GM21576 (cell line): Measurements from ENCODE around the gene ITGB1.
"Not testable (repeated sequence)": the region's sequence is repeated elsewhere in the genome, so short reads cannot be mapped to it uniquely, and the experiment has no call there.

Experiments
- ATAC-seq: cut with Tn5 transposase; IDR thresholded peaks from one replicate; pipeline ENCODE4 v1.9.1; 2021; ENCODE audit warnings: mild to moderate bottlenecking, moderate library complexity; ENCODE audit not compliant: unreplicated experiment

Gene ITGB1

DNA sequence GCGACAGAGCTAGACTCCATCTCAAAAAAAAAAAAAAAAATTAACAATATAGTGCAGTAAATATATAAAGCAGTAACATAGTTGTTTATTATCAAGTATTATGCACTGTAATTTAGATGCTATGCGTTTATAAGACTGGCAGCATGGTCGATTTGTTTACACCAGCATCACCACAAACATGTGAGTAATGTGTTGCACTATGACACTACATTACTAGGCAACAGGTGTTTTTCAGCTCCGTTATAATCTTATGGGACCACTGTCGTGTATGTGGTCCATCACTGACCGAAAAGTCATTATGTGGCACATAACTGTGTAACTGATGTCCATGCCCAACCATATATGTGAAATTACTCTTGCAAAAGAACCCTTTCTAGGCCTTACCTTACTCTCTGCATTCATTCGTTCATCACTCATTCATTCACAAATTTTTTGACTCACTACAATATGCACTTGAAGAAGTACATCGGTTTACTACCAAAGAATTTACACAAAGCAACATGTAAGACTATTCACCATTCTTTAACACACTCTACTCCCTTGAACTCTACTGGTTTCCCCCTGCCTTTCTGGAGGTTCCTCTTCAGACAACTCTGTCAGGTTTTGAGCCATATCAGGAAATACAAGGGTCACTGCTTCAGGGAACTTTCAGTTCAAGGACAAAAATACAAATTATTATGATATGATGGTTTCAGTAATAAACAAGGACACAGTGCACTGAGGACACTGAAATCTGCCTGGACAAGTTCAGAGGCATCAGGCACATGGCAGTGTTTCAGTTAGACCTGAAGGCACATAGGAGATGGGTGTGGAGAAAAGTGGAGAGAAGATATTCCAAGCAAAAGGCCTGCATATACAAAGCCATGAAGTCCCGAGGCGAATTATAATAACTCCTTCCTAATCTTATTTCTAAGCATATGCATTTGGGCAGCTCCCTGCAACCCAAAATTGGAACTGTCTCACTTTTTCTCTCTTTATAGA, 17.4 kb downstream of the ITGB1 start:
- ATAC-seq = no peak

DNA sequence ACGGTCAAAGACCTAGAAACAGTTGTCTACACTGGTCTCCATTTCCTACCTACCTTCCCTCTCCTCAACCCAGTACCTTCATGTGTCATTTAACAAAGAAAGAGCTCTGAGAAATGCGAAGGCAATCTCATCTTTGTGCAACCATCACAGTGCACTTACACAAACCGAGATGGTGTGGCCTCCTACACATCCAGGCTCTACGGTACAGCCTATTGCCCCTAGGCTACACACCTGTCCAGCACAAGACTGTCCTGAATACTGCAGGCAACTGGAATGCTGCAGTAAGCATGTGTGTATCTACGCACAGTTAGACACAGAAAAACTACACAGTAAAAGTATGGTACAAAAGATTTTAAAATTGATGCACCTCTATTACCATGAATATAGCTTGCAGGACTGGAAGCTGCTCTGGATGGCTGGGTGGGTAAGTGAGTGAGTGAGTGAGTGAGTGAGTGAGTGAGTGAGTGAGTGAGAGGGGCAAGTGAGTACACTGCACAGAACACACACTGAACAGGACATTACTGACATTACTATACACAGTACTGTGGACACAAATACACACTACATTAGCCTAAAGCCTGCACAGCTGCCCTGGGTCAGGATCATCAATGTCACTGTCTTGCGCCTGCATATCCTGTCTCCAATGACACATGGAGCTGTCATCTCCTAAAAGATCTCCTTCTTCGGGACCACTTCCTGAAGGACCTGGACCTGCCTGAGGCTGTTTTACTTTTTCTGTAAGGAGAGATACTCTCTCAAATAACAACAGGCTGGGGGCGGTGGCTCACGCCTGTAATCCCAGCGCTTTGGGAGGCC, 18.5 kb downstream of the ITGB1 start:
- ATAC-seq = no peak

DNA sequence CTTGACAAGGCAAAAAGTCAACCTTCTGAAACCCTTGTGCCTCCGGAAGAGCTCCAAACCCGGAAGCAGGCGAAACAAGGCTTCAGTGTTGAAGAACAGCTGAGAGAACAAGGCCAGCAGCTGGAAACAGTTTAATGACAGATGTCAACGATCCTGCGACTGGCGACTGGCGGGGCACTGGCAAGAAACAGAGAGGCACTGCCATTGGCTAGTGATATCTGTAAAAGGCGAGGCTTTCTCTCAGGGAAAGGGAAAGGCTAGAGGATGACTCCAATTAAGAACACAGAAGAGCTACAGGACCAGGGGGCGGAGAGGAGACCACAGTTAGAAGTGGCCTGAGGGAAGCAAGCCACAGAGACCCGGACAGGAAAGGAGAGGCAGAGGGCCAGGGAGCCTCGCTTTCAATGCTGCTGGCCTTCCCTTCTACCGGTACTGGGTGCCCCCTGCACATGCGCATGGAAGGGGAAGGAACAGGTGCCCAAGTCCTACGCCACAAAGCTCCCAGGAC, 19.4 kb downstream of the ITGB1 start:
- ATAC-seq = no peak

DNA sequence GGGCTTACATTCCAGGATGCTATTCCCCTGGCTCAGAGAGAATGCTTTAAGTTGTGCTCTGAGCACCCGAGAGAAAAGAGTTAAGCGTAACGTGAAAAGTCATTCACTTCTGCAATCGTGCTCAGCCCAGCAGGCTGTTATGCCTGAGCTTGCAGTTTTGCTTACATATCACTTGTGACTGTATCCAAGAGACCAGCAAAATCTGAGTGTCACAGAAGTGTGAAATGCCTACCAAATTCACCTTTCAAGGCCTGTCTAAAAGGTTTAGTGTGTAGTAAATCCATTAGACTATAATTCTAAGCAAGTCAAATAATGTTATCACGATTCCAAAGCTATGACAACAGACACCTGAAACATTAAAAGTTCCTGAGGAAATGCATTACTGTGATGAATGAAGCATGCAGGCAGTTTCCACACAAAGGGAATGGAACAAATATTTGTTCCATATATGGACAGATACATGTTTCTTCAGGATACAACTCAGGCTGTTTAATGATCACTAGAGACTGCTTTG, 20.1 kb downstream of the ITGB1 start:
- ATAC-seq = no peak

DNA sequence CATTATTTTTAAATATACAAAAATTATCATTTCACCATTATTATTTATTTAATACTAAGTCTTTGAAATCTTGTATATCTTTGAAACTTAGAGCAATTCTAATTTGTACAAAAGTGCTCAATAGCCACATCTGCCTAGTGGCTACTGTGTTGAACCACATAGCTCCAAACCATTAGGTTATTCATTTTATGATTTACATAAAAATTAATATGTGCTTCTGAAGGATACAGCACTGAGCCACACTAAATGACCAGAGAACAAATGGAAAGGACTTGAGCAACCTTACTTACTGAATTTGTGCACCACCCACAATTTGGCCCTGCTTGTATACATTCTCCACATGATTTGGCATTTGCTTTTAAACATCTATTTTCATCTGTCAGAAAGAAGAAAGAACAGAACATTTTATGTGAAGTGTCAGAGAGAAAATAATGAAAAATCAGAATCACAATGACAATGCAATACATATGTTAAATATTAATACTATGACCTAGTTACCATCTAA, 25.8 kb downstream of the ITGB1 start:
- no peak for ATAC-seq

DNA sequence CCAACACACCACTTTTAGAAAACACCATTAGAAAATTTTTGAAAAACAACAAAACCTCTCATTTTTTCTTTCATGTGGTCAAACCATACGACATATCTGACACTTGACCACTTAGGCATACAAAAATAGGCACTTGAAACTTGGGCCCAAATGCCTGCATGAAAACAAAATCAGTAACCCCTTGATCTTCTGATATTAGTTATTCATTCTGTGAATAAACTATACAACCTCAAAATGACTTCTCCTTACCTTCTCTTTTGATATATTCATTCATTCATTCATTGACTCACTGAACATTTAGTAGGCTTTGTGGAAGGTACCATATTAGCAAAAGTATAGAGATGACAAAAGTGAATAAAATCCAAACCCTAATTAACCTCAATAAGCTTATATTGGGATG, 26.4 kb downstream of the ITGB1 start:
- ATAC-seq = no peak

DNA sequence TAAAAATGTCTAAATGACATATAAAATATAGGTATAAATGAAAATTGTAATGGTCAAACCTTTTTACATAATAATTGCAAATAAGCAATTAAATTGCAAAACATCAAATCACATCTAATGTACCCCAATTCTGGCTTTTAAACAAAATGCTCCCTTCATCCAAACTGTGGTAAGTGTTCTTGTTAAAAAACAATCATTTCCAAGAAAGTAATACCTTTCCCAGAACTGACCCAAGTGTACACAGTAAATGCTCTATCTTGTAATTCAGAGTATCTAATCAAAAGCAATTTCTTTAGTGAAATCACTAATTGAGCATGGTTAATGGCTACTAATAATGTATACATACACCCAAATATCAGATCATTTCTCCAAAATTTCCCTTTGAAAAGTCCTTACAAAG, 28.0 kb downstream of the ITGB1 start:
- ATAC-seq = no peak

DNA sequence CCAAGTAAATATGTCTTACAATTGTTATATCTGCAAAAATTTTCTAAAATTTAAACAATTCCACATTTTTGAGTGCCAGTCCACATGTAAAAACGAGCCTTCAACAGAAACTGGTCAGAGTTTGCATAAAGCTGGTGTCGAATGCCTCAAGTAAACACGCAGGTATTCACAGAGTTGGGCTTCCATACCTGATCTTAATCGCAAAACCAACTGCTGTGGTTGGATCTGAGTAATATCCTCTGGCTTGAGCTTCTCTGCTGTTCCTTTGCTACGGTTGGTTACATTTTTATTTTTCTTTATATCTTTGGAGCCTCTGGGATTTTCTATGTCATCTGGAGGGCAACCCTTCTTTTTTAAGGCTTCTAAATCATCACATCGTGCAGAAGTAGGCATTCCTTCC, 28.4 kb downstream of the ITGB1 start:
- no peak for ATAC-seq

DNA sequence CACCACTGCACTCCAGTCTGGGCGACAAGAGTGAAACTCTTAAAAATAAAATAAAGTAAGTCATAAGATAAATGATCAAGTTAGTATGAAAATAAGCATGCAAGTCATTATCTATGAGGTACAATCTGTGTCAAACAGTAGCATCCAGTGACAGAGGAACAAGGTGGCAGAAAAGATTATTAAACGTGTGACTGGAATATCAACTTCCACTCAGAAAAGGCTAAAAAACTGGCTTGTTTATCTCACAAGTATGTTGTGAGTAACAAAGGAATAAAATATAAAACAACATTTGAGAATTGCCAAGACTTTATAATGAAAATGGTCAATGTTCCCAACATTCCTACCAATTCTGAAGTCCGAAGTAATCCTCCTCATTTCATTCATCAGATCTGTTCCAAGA, 30.3 kb downstream of the ITGB1 start:
- ATAC-seq = no peak

DNA sequence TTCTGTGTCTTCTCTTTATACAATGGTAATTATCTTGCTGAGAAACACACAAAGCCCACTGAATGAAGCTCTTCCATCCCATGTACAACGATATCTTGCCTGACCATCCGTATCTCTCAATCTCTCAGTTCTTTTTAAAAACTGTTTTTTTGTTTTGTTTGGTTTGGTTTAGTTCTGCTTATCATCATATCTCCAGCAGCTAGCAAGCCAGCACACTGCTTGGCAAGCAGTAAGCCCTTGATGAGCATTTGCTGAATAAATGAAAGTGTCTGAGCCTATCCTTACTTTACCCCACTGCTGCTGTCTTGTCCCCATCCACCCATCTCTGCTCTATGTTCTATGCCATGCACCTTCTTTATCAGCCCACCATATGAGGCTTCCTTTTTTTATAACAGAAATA, 34.2 kb downstream of the ITGB1 start:
- no peak for ATAC-seq

DNA sequence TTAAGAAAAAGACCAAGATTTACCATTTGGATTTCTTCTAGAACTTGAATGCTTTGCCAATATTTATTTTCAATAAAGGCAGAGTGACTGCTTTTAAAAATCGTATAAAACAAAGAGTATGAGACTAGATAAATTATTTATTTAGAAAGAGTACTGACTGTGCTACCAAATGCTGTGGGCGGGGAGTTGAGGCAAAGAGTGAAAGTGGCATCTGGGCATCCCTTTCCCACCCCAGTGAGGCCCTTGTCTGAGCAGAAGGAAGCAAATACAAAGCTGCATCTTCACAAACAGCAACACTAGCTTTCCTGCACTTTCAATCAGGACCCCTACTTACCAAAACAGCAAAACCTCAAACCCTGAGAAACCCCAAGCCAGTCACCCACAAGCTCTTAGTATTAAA, 34.9 kb downstream of the ITGB1 start:
- no peak for ATAC-seq

DNA sequence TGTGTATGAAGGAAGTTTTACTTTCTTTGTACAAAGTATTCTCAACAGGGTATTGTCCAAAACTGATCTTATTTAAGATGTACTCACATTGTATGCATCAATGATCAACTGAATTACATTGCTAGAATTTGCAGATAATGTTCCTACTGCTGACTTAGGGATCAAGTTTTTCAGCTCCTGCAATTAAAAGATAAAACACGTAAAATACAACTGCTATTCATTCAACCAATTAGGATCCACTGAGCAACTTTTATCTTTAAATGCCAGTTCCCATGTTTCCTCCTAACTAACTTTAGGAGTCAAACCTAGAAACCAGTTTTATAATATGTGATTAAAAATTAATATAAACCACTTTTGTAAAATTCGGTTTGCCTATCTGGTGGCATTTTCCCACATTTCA, 35.9 kb downstream of the ITGB1 start:
- no peak for ATAC-seq

DNA sequence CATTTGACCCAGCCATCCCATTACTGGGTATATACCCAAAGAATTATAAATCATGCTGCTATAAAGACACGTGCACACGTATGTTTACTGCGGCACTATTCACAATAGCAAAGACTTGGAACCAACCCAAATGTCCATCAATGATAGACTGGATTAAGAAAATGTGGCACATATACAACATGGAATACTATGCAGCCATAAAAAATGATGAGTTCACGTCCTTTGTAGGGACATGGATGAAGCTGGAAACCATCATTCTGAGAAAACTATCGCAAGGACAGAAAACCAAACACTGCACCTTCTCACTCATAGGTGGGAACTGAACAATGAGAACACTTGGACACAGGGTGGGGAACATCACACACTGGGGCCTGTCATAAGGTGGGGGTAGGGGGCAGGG, 40.2 kb downstream of the ITGB1 start:
- not testable (repeated sequence) for ATAC-seq

DNA sequence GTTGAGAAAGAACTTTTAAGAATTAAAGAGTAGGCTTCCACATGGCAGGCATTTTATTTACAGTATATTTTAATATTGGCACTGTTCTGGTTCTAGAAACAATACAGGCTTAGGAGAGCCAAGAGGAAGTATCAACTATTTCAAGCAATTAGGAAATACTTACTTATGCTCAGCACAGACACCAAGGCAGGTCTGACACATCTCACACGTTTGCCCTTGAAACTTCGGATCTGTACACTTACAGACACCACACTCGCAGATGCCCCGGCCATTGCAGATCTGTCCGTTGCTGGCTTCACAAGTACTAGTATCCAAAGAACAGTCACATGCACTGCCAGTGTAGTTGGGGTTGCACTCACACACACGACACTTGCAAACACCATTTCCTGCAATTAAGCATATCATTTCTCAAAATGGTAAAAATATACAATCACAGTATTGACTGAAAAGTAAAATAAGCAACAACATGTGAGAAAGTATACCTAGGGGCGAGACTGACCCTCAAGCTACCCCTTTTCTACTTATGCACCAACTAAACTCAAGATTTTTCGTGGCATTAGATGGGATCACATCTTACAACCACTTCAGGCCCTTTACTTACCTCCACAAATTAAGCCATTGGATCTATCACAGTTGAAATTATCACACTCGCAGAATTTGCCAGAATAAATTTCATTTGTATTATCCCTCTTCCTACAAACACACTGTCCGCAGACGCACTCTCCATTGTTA, 46.6 kb downstream of the ITGB1 start:
- no peak for ATAC-seq

DNA sequence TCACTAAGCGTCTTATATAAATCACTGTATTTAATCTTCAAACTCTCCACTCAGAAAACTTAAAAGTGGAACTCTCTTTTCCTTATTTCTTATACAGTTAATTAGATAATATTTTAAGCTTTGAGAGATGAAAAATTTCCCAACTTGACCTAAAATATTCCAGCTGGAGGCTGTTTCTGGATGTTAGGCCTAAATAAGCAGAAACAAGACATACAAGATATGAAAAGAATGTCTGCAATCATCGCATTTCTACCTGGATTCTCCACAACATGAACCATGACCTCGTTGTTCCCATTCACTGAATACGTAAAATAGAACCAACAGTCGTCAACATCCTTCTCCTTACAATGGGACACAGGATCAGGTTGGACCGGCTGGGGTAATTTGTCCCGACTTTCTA, 48.1 kb downstream of the ITGB1 start:
- ATAC-seq = not testable (repeated sequence)

DNA sequence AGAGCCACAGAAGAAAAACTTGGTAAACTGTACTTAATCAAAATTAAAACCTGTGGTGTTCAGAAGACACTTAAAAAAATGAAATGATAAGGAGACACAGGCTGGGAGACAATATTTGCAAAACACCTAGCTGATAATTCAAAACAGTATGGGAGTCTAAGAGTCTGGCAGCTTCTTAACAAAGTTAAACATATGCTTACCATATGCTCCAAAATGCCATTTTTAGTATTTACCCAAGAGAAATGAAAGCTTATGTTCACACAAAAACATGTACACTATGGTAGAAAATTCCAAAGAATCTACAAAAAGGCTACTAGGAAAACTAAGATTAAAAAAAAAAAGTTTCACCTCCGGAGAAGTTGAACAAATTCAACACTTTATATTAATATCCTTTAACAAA, 48.6 kb downstream of the ITGB1 start:
- no peak for ATAC-seq

DNA sequence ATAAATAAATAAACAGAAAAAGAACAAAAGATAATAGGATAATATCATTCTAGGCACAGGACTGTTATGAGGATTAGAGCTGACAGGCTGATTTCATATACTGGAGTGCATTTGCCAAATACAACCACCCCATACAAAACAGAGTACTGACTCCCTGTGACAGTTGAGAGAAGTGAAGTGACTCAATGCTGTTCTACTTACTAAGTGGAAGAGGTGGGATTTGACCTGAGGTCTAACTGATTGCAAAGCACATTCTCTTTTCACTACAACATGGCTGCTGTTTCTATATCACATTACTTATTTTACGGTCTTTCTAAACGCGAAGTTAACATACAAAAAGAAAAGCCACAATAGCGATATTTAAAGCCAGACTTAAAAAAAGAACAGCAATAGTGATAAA, 51.4 kb downstream of the ITGB1 start:
- no peak for ATAC-seq

DNA sequence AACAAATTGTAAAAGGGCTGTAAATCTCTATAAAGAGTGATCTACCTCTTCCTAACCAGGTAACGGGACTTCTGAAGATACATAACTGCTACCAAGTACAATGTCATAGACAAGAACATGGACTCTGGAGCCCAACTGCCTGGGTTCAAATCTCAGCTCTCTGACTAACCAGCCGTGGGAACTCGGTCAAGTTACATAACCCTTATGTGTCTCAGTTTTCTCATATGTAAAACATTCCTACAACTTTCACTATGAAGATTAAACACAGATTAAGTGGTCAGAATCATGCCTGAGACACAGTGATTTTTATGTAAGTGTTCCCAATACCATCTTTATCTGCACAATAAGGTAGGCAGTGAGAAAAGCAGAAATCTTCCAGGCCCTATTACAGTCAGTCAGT, 52.6 kb downstream of the ITGB1 start:
- ATAC-seq = no peak

DNA sequence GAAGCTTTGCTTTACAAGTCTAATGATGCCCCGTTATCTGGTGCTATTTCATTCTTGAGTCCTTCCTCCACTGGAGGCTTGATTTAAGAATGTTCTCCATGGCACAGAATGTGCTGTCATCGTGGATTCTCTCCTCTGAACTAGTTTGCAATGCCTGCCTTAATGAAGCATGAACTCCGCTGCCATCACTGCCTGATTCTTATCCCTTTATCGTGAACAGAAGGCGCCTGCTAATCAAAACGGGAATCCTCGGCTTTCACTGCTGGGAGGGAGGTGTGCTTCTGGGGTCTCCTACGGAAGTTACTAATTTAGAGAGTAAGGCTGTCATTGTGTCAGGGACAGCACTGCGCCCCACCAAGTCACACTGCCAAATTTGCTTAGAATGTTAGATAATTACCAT, 56.2 kb downstream of the ITGB1 start:
- no peak for ATAC-seq

DNA sequence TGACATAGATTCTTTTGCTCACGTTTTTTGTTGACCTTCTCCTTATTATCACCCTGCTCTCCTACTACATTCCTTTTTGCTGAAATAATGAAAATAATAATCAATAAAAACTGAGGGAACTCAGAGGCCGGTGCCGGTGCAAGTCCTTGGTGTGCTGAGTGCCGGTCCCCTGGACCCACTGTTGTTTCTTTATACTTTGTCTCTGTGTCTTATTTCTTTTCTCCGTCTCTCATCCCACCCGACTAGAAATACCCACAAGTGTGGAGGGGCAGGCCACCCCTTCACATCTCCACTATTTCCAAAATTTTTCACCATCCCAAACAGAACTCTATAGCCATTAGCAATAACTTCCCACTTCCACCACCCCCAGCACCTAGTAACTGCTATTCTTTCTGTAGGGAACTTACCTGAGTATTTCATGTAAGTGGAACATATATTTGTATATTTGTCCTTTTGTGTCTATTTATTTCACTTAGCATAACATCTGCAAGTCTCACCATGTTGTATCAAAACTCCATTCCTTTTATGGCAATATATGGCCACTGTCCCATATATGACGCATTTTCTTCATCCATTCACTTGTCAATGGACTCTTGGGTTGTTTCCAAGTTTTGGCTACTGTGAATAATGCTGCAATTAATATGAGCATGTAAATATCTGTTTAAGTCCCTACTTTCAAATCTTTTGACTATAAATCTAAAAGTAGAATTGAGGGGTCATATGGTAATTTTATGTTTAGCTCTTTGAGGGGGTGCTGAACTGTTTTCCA, 62.6 kb downstream of the ITGB1 start:
- ATAC-seq = not testable (repeated sequence)
